ENCODE data around the gene HPSE2. TPM values are rescaled to one million over a fixed set of nuclear protein-coding genes. Genes with fewer than 3 reads are reported as not detected.

Gene HPSE2
- total and polyA plus RNA-seq, 2 experiments from 2014 or later, result 0.10 to 0.24 TPM

GRCh38 chr10:99042051-99042771 lies 193.4 kb downstream of the HPSE2 start:
- H3K36me3 Mint-ChIP-seq (ENCODE audit: low read depth), result peaks cover 34% of the 10 kb centered on the region; the same call in 2 of the 3 replicates
- no peaks in the 10 kb centered on the region for H3K27me3 Mint-ChIP-seq (ENCODE audit: insufficient read depth, low read depth, poor library complexity)
- Histone ChIP-seq H3K36me3 (ENCODE audit: insufficient read depth) (peaks cover 9% of the 10 kb centered on the region), H3F3A (replicated peaks; ENCODE audit: low read depth) (no peaks in the 10 kb centered on the region), H3K79me2 (replicated peaks; ENCODE audit: insufficient read depth) (no peaks in the 10 kb centered on the region), H3K9me2 (ENCODE audit: insufficient read depth) (no peaks in the 10 kb centered on the region; the same call in 1 of the 2 replicates), H3K4me1 (ENCODE audit: insufficient read depth) (no peaks in the 10 kb centered on the region), H2AFZ (no peak overlapping the region), H3K4me2 (no peak overlapping the region), H3K4me3 (no peak overlapping the region), H4K20me1 (replicated peaks; ENCODE audit: insufficient read depth) (no peaks in the 10 kb centered on the region), H3K27me3 (ENCODE audit: insufficient read depth) (no peaks in the 10 kb centered on the region), H3K27ac (ENCODE audit: low read depth) (no peak overlapping the region)
- no peak overlapping the region for H3K4me3 Mint-ChIP-seq
- no peak for DNase-seq (ENCODE audit: low spot score)
- no peak overlapping the region for H3K27ac Mint-ChIP-seq
- H3K4me1 Mint-ChIP-seq, result no peaks in the 10 kb centered on the region
- ATAC-seq, result no peak
- TF ChIP-seq JUNB (IDR thresholded peaks at IDR 0.05; ENCODE audit: unreplicated experiment), result no peak
- TF ChIP-seq ETS1 (IDR thresholded peaks at IDR 0.05), result no peak
- TF ChIP-seq CREB1 (CRISPR knock-in tag; IDR thresholded peaks at IDR 0.05; ENCODE audit: low read depth), result no peak
- H3K9me3 Mint-ChIP-seq, result peaks cover 43% of the 10 kb centered on the region

GRCh38 chr10:99041468-99041867 lies 194.2 kb downstream of the HPSE2 start:
- no peak overlapping the region for H3K27ac Mint-ChIP-seq
- Histone ChIP-seq H3K9me2 (ENCODE audit: insufficient read depth) (no peaks in the 10 kb centered on the region; the same call in 1 of the 2 replicates), H3F3A (replicated peaks; ENCODE audit: low read depth) (no peaks in the 10 kb centered on the region), H3K27ac (ENCODE audit: low read depth) (no peak overlapping the region), H3K4me2 (no peak overlapping the region), H3K4me1 (ENCODE audit: insufficient read depth) (no peaks in the 10 kb centered on the region), H3K36me3 (ENCODE audit: insufficient read depth) (peaks cover 9% of the 10 kb centered on the region), H3K27me3 (ENCODE audit: insufficient read depth) (no peaks in the 10 kb centered on the region), H2AFZ (no peak overlapping the region), H3K4me3 (no peak overlapping the region), H4K20me1 (replicated peaks; ENCODE audit: insufficient read depth) (no peaks in the 10 kb centered on the region), H3K79me2 (replicated peaks; ENCODE audit: insufficient read depth) (no peaks in the 10 kb centered on the region)
- DNase-seq (ENCODE audit: low spot score) (no peak), ATAC-seq (no peak)
- H3K4me3 Mint-ChIP-seq, result no peak overlapping the region
- peaks cover 42% of the 10 kb centered on the region for H3K9me3 Mint-ChIP-seq
- peaks cover 31% of the 10 kb centered on the region; the same call in 2 of the 3 replicates for H3K36me3 Mint-ChIP-seq (ENCODE audit: low read depth)
- no peaks in the 10 kb centered on the region for H3K4me1 Mint-ChIP-seq
- H3K27me3 Mint-ChIP-seq (ENCODE audit: insufficient read depth, low read depth, poor library complexity), result no peaks in the 10 kb centered on the region
- TF ChIP-seq CTCF (conservative IDR thresholded peaks at IDR 0.05; ENCODE audit: low read depth in 2 of 2) (no peak), CREB1 (CRISPR knock-in tag; IDR thresholded peaks at IDR 0.05; ENCODE audit: low read depth) (no peak), ZNF114 (CRISPR knock-in tag; IDR thresholded peaks at IDR 0.05) (no peak), REST (IDR thresholded peaks at IDR 0.05; ENCODE audit: unreplicated experiment) (no peak), ZNF331 (CRISPR knock-in tag; IDR thresholded peaks at IDR 0.05; ENCODE audit: low read depth) (no peak), POLR2AphosphoS5 (IDR thresholded peaks at IDR 0.05; ENCODE audit: low read depth) (no peak), ETS1 (IDR thresholded peaks at IDR 0.05) (no peak), NANOG (IDR thresholded peaks at IDR 0.05; ENCODE audit: borderline replicate concordance) (no peak), EZH2 (IDR thresholded peaks at IDR 0.05; ENCODE audit: low read depth, unreplicated experiment) (no peak)

Data from GM23338 (cell line).